ENCODE results near the gene GLP2R.

The GLP2R gene

GRCh38 chr17:9926150-9926804 lies 100.6 kb downstream of the GLP2R start:
- no peak for DNase-seq

DNA sequence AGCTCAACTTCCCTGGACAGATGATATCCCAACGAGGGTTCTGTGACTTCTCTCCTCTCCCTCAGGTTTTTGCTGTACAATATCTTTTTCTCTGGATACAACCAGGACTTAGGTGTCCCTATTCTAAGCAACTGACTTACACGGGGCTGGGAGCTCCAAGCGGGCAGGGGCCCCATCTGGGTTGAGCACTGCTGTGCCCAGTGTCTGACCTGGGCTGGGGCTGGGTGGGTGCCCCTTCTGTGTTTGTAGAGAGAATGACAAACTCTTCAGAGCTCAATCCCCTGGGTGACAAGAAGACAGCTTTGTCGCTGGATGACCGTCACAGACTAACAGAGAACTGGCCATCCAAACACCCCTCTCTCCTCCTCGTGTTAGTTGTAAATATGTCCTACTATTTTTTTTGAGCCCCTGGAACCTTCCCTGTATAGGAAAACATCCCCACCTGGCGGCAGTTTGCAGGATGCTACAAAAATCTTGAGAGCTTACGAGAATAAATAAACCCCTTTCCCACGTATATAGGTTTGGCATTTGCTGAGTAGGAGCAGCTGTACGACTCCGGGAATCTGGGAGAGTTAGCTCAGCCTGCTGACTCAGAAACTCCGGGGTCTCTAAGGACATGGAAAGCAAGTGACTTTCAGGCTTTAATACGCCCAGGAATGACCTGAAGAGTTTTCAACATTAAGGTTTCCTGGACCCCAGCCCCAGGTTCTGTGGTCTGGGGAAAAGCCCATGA lies 103.0 kb downstream of the GLP2R start:
- no peak for DNase-seq

DNA sequence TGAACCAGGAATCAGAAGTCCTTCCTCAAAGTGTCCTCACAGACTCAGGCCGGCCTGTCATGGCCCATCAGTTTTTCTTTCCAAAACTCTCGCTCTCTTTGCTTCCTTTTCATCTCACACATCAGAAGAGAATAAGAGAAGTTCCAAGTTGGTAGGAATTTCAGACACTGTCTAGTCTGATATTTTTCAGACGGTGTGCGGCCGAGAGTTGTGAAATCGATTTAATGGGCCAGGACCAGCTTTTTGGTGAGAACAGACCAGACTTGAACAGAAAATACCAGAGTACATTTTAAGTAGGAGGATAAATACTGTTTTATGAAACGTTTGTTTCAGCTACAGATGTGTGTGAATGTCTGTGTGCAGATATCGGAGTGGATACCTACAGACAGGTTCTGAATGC lies 104.1 kb downstream of the GLP2R start:
- DNase-seq = no peak

DNA sequence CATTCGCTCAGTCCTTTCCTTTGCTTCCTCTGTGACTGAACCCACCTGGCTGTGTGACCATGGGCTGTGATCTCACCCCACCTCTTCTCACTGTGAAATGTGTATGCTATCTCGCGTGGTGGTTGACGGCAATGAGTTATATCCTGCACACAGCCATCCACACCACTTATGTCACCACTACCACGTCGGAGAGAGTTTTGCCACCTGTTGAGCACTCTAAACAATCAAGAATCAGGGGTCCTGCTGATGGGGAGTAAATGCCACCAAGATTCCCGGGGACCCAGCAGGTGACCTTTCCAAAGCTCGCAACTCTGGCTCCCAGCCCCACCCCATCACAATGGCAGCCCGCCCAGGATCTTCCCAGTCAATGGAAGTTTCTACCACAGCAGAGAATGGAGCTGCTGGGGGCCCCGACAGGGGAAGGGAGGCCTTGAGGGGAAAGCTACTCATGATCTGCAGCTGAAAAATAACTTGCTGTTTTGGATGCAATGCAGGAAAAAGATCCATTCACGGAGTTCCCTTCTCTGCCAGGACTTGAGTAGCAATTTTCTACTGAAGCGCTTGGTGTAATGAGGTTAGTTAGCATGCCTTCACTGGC lies 105.5 kb downstream of the GLP2R start:
- no peak for DNase-seq

- DNase-seq = no peak
These were observed 106.8 kb downstream of the GLP2R start for GRCh38 chr17:9932491-9932890.

GRCh38 chr17:9934331-9934730 lies 108.6 kb downstream of the GLP2R start:
- no peak for DNase-seq

- DNase-seq = no peak
These were observed 109.7 kb downstream of the GLP2R start for GRCh38 chr17:9935408-9935807.

DNA sequence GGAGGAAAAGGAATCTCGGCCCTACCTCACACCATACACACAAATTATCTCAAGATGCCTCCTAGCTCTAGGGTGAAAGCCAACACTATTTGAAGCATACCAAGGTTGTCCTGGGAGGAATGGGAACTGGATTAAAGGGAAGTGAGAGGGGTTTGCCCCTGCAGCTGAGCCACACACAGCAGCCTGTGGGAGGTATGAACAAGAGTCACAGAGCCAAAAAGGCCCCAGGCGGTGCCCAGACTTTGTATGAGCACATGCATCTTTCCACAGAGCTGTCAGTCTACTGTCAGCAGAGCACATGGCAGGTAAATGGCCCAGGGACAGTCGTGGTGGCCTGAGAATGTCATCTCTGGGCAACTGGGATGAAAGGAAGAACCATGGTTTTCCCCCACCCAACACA lies 110.4 kb downstream of the GLP2R start:
- no peak for DNase-seq

DNA sequence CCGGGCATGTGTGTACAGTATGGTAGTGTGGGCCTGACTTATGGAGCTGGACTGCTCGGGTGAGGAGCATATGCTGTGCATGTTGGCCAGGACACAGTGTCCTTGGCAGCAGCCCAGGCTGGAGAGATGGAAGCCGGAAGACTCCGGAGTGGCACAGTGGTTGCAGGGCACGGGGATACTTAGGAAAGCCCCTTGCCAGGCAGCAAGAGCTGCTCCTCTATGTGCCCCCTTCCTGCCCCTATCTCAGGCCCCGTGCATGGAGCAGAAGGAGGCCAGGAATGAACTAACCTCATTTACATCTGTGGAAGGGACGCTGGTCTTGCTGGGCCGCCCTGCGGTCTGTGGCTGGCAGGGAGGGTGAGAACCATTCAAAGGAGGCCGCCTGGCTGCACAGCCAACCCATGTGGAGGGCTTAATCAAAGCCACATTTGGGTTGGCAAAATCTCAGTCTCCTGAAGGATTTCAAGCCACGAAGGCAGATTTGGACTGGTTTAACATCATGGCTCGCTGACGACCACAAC lies 111.6 kb downstream of the GLP2R start:
- no peak for DNase-seq

GRCh38 chr17:9937901-9938300 lies 112.2 kb downstream of the GLP2R start:
- DNase-seq = no peak

DNA sequence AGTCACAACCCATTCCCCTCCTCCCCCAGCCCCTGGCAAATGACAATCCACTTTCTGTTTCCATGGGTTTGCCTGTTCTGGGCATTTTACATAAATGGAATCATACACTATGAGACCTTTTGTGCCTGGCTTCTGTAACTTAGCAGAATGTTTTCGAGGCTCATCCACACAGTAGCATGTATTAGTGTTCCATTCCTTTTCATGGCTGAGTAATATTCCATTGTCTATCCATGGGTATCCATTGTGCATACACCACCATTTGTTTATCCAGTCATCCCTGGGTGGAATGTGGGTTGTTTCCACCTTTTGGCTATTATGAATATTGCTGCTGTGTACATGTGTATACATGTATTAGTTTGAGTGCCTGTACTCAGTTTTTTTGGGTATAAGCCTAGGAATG lies 113.0 kb downstream of the GLP2R start:
- DNase-seq = no peak

DNA sequence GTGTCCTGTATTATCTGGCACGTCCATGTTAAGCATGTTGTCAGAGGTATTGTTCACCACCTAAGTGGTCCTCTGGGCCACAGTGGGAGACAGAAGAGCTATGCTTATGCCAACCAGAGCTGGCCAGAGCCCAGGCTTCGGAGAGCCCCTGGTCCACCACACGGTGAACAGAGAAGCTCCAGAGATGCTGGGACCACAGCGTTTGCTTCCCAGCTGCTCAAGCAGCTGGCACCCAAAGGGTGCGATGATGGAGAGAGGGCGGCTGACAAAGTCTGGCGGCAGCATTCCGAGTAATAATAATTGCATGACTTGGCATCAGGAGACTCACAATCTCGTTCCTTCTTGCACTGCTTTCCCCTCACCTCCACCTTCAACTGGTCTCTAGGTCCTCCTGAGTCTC lies 115.1 kb downstream of the GLP2R start:
- DNase-seq = no peak

DNA sequence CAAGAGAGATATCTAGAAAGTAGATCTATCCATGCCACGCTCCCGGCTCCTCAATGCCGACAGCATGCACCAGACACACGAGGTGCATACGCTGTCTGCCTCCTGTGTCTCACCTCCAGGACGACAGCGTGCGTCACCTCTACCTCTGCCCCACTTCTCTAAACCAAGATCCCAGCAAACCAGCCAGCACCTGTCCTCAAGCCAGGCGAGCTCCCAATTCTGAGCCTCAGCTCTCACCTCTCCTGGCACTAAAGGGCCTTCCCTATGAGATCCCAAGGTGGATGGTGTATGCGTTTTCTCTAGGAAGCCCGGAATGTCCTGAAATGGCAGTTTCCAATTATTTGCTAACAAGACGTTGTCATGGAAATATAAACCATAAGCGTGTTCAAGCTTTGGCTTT lies 115.6 kb downstream of the GLP2R start:
- DNase-seq = no peak
